ENCODE results near the gene C10orf90.

- TF ChIP-seq CTCF (IDR thresholded peaks at IDR 0.05; ENCODE audit: insufficient read depth, low read length, poor library complexity, severe bottlenecking) (no peak), EZH2phosphoT487 (conservative IDR thresholded peaks at IDR 0.05; ENCODE audit: low read length) (no peak)
Observed at GRCh38 chr10:126687121-126687606, 16.7 kb upstream of the C10orf90 start.

All from SU-DHL-6 (cell line).